GM12891 (cell line): ENCODE data around the gene ADCY1.

Experiments used
- PAX5 ChIP-seq: IDR thresholded peaks from 2 replicates; pipeline ENCODE4 v1.6.1; 2011; ENCODE audit warnings: low read length, moderate library complexity, mild to moderate bottlenecking; ENCODE audit not compliant: insufficient read depth, severe bottlenecking
- POLR2A ChIP-seq: IDR thresholded peaks from 2 replicates; pipeline ENCODE4 v1.6.1; 2011; ENCODE audit warnings: low read depth, low read length, control low read depth
- POLR2AphosphoS5 ChIP-seq: IDR thresholded peaks from 2 replicates; pipeline ENCODE4 v1.6.1; 2011; ENCODE audit warnings: low read depth, low read length, control low read depth
- POU2F2 ChIP-seq: IDR thresholded peaks from 2 replicates; pipeline ENCODE4 v1.6.1; 2011; ENCODE audit warnings: low read depth, mild to moderate bottlenecking, control low read depth, low read length, moderate library complexity
- SPI1 ChIP-seq: IDR thresholded peaks from 2 replicates; pipeline ENCODE4 v1.6.1; 2011; ENCODE audit warnings: low read depth, low read length, control low read depth
- TAF1 ChIP-seq: IDR thresholded peaks from 2 replicates; pipeline ENCODE4 v1.6.1; 2011; ENCODE audit warnings: low read depth, low read length, control low read depth

GRCh38 chr7:45700556-45700955 is 126.4 kb downstream of the ADCY1 start:
- TF ChIP-seq POLR2A (no peak), TAF1 (no peak), POLR2AphosphoS5 (no peak), SPI1 (no peak), POU2F2 (no peak), PAX5 (no peak)
